Measurements from ENCODE around the gene IDI1.
A peak's percentile ranks its signal among the peaks of the same experiment; 100 is the strongest.
"Not testable (repeated sequence)": the region's sequence is repeated elsewhere in the genome, so short reads cannot be mapped to it uniquely, and the experiment has no call there.

IDI1 gene

GRCh38 chr10:1061930-1062774 is 13.2 kb upstream of the IDI1 start:
- no peak for DNase-seq

DNA sequence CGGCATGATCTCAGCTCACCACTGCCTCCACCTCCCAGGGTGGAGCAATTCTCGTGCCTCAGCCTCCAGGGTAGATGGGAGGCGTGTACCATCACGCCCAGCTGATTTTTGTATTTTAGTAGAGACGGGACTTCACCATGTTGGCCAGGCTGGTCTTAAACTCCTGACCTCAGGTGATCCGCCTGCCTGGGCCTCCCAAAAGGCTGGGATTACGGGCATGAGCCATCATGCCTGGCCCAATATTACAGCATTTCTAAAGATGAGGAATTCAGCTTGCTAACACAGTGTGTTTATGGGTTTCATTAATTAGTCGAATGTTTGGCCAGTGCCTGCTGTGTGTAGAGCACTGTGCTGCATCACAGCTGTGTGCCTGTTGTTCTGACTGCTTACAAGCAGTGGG is 11.0 kb upstream of the IDI1 start:
- no peak for DNase-seq

- DNase-seq = no peak
These were observed 9.1 kb upstream of the IDI1 start for GRCh38 chr10:1058017-1058416.

- peak; percentile 34 for DNase-seq
These were observed 8.3 kb upstream of the IDI1 start for GRCh38 chr10:1057106-1057657.

GRCh38 chr10:1056326-1057105 is 7.6 kb upstream of the IDI1 start, which contains the start of gene WDR37:
WDR37 (plus strand) TSS chr10:1056385; CDS start chr10:1072156, 15,771 bp downstream.
- DNase-seq = peak; percentile 92

DNA sequence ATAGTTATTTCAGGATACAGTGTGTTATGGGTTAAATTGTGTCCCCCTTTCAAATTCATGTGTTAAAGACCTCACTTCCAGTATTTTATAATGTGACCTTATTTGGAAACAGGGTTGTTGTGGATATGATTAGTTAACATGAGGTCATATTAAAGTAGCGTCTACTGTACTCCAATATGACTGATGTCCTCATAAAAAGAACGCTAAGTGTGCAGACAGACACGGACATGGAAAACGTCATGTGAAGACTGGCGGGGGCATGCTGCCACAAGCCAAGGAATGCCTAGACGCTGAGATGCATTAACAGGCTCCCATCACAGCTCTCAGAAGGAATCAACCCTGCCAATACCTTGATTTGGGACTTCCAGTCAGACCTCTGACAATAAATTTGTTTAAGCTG is 5.8 kb upstream of the IDI1 start:
- DNase-seq = no peak

GRCh38 chr10:1050554-1050953 is 1.6 kb upstream of the IDI1 start:
- peak; percentile 90 for DNase-seq

DNA sequence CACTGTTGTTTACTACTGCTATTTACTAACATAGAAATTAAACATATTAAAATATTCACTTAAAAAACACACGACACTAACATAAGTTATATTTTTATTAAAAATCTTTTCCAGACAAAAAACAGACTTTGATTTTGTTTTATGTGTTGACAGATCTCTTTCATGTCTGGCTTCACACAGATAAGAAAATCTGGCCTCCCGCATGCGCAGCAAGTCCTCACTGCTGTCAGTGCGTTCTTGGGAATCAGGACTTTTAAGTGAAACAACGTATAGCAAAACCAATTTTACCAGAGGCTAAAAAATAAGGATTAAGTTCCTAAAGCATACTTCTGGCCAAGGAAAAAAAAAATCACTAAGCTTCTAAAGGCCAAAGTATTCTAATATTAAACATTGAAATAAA is 1.2 kb upstream of the IDI1 start:
- peak; percentile 64 for DNase-seq

GRCh38 chr10:1049425-1049958 is 573 bp upstream of the IDI1 start:
- DNase-seq = no peak

- DNase-seq = peak; percentile 76
These were observed 579 bp downstream of the IDI1 start for GRCh38 chr10:1048349-1048731.

DNA sequence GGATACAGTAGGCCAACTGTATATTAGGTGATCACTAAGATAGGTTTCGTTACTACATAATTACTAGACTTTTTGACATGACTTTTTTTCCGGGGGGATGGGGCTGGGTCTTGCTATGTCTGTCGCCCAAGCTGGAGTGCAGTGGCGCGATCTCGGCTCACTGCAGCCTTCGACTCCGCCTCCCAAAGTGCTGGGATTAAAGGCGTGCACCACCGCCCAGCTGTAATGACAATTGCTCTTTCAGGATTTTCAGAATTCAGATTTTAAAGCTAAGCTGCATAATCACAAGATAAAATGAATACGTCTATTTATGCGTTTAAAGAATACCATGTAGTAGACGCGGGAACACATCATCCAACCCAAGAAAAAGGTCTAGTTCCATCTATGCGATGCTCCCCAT is 982 bp downstream of the IDI1 start:
- DNase-seq = peak; percentile 65

GRCh38 chr10:1045415-1045814 is 3.5 kb downstream of the IDI1 start:
- no peak for DNase-seq

DNA sequence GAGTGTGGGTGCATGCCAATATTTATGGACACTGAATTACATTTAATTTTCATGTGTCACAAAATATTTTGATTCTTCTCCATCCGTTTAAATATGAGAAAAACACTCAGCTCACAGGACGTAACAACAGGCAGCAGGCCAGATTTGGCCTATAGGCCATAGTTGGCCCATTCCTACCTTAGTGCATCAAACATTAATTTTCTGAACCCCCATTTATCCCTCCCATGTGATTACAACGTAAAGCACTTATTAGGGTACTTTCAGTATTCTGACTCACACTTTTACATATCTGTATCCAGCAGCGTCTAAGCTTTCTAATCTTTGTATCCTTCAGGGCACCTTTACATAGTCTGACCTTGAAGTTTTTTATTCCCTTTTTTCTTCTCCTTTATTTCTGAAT is 4.0 kb downstream of the IDI1 start:
- no peak for DNase-seq

- no peak for DNase-seq
These were observed 4.8 kb downstream of the IDI1 start for GRCh38 chr10:1044146-1044545.

DNA sequence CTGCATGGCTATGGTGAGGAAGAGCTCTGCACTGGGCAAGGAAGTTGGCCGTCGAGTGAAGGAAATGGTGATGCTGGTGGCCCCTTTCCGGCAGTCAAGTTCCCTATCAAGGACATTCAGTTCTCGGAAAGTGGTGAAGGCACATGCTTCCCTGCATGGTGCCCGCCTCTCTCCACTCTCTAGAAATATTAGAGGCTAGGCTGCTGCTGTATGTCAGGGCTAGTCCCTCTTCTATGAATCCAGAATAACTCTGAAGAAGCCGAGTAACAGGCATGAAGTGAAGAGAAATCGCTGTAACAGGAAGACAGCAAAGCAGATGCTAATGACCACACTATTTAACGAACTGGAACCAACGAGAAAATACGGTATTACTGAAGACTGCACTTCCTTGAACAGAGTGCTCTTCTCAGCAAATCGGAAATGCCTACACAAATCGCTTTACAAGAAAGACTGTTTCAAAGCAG is 5.4 kb downstream of the IDI1 start:
- no peak for DNase-seq

- no peak for DNase-seq
These were observed 7.4 kb downstream of the IDI1 start for GRCh38 chr10:1041514-1041913.

- no peak for DNase-seq
These were observed 8.8 kb downstream of the IDI1 start for GRCh38 chr10:1040133-1040532.

GRCh38 chr10:1038769-1039168 is 10.2 kb downstream of the IDI1 start:
- DNase-seq = not testable (repeated sequence)

GRCh38 chr10:1037098-1037497 is 11.8 kb downstream of the IDI1 start:
- peak; percentile 34 for DNase-seq

DNA sequence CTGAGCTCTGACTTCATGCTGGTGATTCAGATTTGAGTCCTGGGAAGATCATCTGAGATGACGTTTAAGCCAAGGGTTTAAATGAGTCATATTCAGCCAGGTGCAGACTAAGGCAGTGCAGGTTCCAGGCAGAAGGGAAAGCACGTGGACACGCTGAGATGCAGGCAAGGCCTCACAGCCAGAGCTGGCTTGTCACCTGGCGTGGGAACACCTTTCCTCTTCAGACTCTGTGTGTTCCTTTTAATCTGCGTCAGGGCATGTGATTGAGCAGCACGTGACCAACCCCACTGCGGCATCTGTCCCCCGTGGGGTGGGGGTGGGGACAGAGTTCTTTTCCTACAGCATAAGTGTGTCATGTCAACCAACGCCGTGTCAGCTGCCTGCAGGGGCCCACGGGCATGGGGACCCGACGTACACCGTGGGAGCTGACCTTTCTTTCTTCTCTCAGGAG is 12.6 kb downstream of the IDI1 start:
- DNase-seq = peak; percentile 96

DNA sequence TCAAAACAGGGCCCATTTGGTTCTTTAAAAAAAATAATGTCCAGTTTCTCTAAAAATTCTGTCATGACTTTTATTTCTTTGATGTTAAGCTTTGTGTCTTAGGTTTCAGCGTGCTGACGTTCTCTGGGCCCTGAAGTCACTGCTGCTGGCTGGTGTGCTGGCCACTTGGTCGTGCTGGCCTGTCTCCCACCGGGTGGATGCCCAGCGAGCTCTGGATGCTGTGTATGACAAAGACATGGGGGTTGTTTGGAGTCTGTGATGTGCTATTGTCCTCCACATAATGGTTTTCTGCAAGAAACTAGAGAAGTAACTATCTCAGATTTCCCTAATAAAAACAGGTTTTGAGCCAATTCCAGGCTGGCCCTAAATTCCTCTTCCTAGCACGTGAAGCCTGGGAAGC is 13.7 kb downstream of the IDI1 start:
- DNase-seq = no peak

DNA sequence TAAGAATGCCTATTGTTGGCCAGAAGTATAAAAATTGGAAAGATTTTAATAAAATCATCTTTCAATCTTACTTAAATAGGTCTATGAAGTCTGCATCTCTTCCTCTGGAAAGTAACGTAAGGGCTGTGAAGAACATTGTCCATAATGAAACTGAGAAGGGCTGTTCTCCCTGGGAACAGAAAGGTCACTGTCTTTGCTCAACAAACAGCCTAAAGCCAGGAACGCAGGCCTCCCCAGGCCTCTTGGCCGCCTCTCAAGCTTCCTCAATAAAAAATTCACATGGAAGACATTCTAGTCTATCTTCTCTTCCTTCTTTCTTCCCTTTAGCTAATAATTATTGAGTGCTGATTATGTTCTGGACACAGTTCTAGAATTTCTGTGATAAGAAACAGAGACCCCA is 14.2 kb downstream of the IDI1 start:
- no peak for DNase-seq

DNA sequence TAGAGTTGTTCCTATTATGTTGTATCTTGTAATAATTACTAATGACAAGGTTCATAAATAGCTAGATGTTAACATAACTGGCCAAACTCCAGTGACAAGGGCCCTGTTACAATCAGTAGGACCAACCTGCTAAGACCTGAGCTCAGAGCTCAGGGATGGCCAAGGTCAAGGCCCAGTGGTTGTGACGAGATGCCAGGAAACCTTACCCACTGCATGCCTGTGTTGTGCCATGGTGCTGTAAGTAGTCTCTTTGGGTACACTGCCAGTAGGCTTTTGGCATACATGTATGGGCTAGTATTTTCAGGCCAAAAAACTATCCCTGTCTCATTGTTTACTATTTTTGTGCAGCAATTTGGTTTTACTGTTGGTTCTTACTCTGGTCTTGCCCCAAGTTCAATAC is 15.3 kb downstream of the IDI1 start:
- no peak for DNase-seq

Measured in DMS53 (cell line).